HL-60 (cell line): Measurements from ENCODE around the gene TAF4B.

Experiments used
- DNase-seq, 2 experiments: peaks; one replicate each; pipeline ENCODE4 v3.0.0-alpha.2; 2010 to 2020; ENCODE audit warnings: low read depth in 1 of 2, low spot score in 1 of 2
- H3K27ac ChIP-seq: fragments of 250-450 bp; sonication (Bioruptor Pico); replicated peaks from 2 replicates; pipeline ENCODE4 v1.5.1; 2020; ENCODE audit warnings: mild to moderate bottlenecking, moderate library complexity
- H3K27me3 ChIP-seq: fragments of 250-450 bp; sonication (Bioruptor Pico); 2 replicates; pipeline ENCODE4 v1.5.1; 2021; ENCODE audit warnings: mild to moderate bottlenecking, moderate library complexity; ENCODE audit not compliant: insufficient read depth, poor library complexity, severe bottlenecking
- H3K4me3 ChIP-seq: replicated peaks from 2 replicates; pipeline ENCODE4 v1.5.1; 2011; ENCODE audit warnings: mild to moderate bottlenecking, control low read depth, low read length; ENCODE audit not compliant: insufficient read depth
- GABPA ChIP-seq: IDR thresholded peaks from 2 replicates; pipeline ENCODE4 v1.6.1; 2012; ENCODE audit warnings: low read depth
- POLR2AphosphoS5 ChIP-seq: IDR thresholded peaks from 2 replicates; pipeline ENCODE4 v1.6.1; 2012; ENCODE audit warnings: low read depth
- REST ChIP-seq: IDR thresholded peaks from 2 replicates; pipeline ENCODE4 v1.6.1; 2012; ENCODE audit warnings: low read depth; ENCODE audit not compliant: insufficient replicate concordance
- SPI1 ChIP-seq: IDR thresholded peaks from 2 replicates; pipeline ENCODE4 v1.6.1; 2012; ENCODE audit warnings: low read depth, mild to moderate bottlenecking, borderline replicate concordance
- TF ChIP-seq, protein P1 (sequence below): IDR thresholded peaks from one replicate; pipeline ENCODE4 v1.5.1; 2011; ENCODE audit warnings: low read length, control low read depth, inconsistent platforms; ENCODE audit not compliant: insufficient read depth

The TAF4B gene

DNA sequence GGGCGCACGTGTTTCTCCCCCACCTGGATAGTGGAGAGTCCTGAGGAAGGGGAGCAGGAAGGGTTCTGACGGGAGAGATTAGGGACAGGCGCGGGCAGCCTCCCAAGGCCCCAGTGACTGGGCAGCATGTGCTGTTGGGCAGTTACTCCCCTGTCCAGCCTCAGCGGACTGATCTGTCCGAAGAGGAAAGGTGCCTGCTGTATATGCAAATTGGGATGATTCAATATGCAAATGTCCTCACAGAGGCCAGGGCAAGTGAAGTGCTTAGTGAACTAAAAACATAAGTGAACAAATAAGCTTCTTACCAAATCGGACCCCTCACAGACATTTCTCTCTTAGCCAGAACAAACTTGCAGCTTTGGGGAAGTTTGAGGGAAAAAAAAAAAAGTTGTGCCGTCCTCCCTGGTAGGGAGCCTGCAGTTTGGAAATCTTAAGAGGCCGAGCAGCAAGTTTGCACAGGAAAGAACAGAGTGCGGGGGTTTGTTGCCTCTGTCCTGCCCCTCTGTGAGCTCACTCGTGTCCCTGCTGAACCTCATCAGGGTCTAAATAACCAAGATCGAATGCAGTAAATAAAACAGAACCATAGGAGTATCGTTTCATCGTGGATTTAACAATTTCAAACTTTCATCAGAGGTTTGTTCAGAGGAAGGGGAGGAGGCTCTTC, 180.7 kb downstream of the TAF4B start:
- no peak overlapping the region for H3K27ac ChIP-seq
- TF ChIP-seq GABPA, result no peak
- TF ChIP-seq, protein P1, sequence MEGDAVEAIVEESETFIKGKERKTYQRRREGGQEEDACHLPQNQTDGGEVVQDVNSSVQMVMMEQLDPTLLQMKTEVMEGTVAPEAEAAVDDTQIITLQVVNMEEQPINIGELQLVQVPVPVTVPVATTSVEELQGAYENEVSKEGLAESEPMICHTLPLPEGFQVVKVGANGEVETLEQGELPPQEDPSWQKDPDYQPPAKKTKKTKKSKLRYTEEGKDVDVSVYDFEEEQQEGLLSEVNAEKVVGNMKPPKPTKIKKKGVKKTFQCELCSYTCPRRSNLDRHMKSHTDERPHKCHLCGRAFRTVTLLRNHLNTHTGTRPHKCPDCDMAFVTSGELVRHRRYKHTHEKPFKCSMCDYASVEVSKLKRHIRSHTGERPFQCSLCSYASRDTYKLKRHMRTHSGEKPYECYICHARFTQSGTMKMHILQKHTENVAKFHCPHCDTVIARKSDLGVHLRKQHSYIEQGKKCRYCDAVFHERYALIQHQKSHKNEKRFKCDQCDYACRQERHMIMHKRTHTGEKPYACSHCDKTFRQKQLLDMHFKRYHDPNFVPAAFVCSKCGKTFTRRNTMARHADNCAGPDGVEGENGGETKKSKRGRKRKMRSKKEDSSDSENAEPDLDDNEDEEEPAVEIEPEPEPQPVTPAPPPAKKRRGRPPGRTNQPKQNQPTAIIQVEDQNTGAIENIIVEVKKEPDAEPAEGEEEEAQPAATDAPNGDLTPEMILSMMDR, result no peak
- no peak for TF ChIP-seq REST
- no peak for TF ChIP-seq POLR2AphosphoS5
- no peak for TF ChIP-seq SPI1
- H3K27me3 ChIP-seq, result no peaks in the 10 kb centered on the region
- no peak overlapping the region for H3K4me3 ChIP-seq
- DNase-seq, result no peak

GRCh38 chr18:26407736-26408601, 181.7 kb downstream of the TAF4B start:
- no peak for DNase-seq
- TF ChIP-seq, protein P1, result no peak
- TF ChIP-seq POLR2AphosphoS5, result no peak
- no peak for TF ChIP-seq REST
- TF ChIP-seq SPI1, result no peak
- no peak for TF ChIP-seq GABPA
- Histone ChIP-seq H3K4me3 (no peak overlapping the region), H3K27ac (no peak overlapping the region), H3K27me3 (no peaks in the 10 kb centered on the region)

- Histone ChIP-seq H3K27me3 (no peaks in the 10 kb centered on the region), H3K27ac (no peak overlapping the region), H3K4me3 (no peak overlapping the region)
- TF ChIP-seq REST (no peak), POLR2AphosphoS5 (no peak), SPI1 (no peak), GABPA (no peak)
- TF ChIP-seq, protein P1, result no peak
- no peak for DNase-seq
Measured at GRCh38 chr18:26409091-26409490, 182.8 kb downstream of the TAF4B start.
